HCT116 (cell line): Measurements from ENCODE around the gene CEP112. TPM values are rescaled to one million over a fixed set of nuclear protein-coding genes. Genes with fewer than 3 reads are reported as not detected.

Source experiments
- ATAC-seq: fragments of 200-7000 bp; cut with Tn5 transposase; 2 replicates; pipeline ENCODE4 v1.9.1; 2020; ENCODE audit warnings: mild to moderate bottlenecking, moderate library complexity
- BruUV-seq: library from RNA; stranded (reverse); fragments of 400-500 nt; replicated peaks from 2 replicates; lab custom pipeline; 2021; lab: Mats Ljungman, UMichigan
- CTCF ChIA-PET: fragments of 300-600 bp; sonication (Branson Sonifier 250); formaldehyde crosslinking; loops from one replicate; lab custom pipeline; 2021; ENCODE audit warnings: antibody characterized with exemption; lab: Charles Lee
- POLR2A ChIA-PET: fragments of 300-600, 350-600 bp; sonication (Branson Sonifier 250); formaldehyde crosslinking; loops from one replicate; lab custom pipeline; 2021; ENCODE audit warnings: antibody characterized with exemption; lab: Charles Lee
- RAD21 ChIA-PET, 2 experiments: fragments of 300-600 bp; sonication (Branson Sonifier 250); formaldehyde crosslinking; loops; one replicate each; lab custom pipeline; 2023; ENCODE audit warnings: low total read pairs in 2 of 2; ENCODE audit not compliant: uncharacterized antibody in 2 of 2, unreplicated experiment in 2 of 2, low non-redundant PET in 1 of 2; lab: Charles Lee
- DNase-seq: peaks from one replicate; pipeline ENCODE4 v3.0.0-alpha.2; 2010; ENCODE audit warnings: low read depth, low spot score
- H2AFZ ChIP-seq: fragments of 200-600 bp; shearing (Covaris generic), sonication (generic); 2 replicates; pipeline ENCODE4 v1.6.1; 2017; ENCODE audit warnings: low read depth, mixed run types, mixed read lengths, antibody characterized with exemption, low read length; ENCODE audit not compliant: poor library complexity, severe bottlenecking
- H3K27ac ChIP-seq: 2 replicates; pipeline ENCODE4 v1.5.1; 2012; ENCODE audit warnings: low read depth, low read length
- H3K27me3 ChIP-seq: fragments of 200-600 bp; sonication (generic); 2 replicates; pipeline ENCODE4 v1.6.1; 2016; ENCODE audit warnings: mixed run types, low read length, mixed read lengths; ENCODE audit not compliant: insufficient read depth
- H3K36me3 ChIP-seq, 2 experiments: fragments of 200-500 bp in 1 of 2; fragments of 200-600 bp in 1 of 2; sonication (Bioruptor generic) in 1 of 2; sonication (generic) in 1 of 2; 2 replicates each; pipeline versions ENCODE4 v1.5.1 to v1.6.1; 2014 to 2016; ENCODE audit warnings: low read length in 2 of 2, inconsistent platforms in 1 of 2, mixed read lengths in 1 of 2, mixed run types in 1 of 2; ENCODE audit not compliant: insufficient read depth in 2 of 2, control insufficient read depth in 1 of 2
- H3K4me1 ChIP-seq, 2 experiments: fragments of 200-600 bp in 1 of 2; sonication (generic) in 1 of 2; 2 replicates each; pipeline versions ENCODE4 v1.5.1 to v1.6.1; 2012 to 2017; ENCODE audit warnings: low read length in 2 of 2, inconsistent platforms in 1 of 2, mild to moderate bottlenecking in 1 of 2, mixed read lengths in 1 of 2, mixed run types in 1 of 2, moderate library complexity in 1 of 2; ENCODE audit not compliant: insufficient read depth in 2 of 2, control insufficient read depth in 1 of 2
- H3K4me2 ChIP-seq: fragments of 200-600 bp; sonication (generic); 2 replicates; pipeline ENCODE4 v1.6.1; 2017; ENCODE audit warnings: mixed run types, low read length, mixed read lengths
- H3K4me3 ChIP-seq, 2 experiments: fragments of 200-600 bp in 1 of 2; sonication (generic) in 1 of 2; replicated peaks in 1 of 2; 2 replicates each; pipeline ENCODE4 v1.5.1; 2011 to 2016; ENCODE audit warnings: low read length in 2 of 2, control low read depth in 1 of 2, low read depth in 1 of 2, mild to moderate bottlenecking in 1 of 2, mixed read lengths in 1 of 2, mixed run types in 1 of 2
- H3K79me2 ChIP-seq: fragments of 200-600 bp; sonication (generic); 2 replicates; pipeline ENCODE4 v1.6.1; 2017; ENCODE audit warnings: mild to moderate bottlenecking, mixed run types, low read length, moderate library complexity, mixed read lengths; ENCODE audit not compliant: insufficient read depth
- H3K9ac ChIP-seq: fragments of 200-600 bp; sonication (generic); 2 replicates; pipeline ENCODE4 v1.6.1; 2016; ENCODE audit warnings: low read length, mixed read lengths
- H3K9me2 ChIP-seq: fragments of 200-600 bp; sonication (generic), shearing (Covaris generic); 2 replicates; pipeline ENCODE4 v1.6.1; 2017; ENCODE audit warnings: mixed run types, mild to moderate bottlenecking, moderate library complexity; ENCODE audit not compliant: insufficient read depth
- H3K9me3 ChIP-seq, 2 experiments: fragments of 200-500 bp in 1 of 2; fragments of 200-600 bp in 1 of 2; sonication (Bioruptor generic) in 1 of 2; sonication (generic) in 1 of 2; 2 replicates each; pipeline ENCODE4 v1.6.1; 2014 to 2017; ENCODE audit warnings: low read length in 2 of 2, mixed read lengths in 2 of 2, inconsistent platforms in 1 of 2, low read depth in 1 of 2, mild to moderate bottlenecking in 1 of 2, mixed run types in 1 of 2, moderate library complexity in 1 of 2; ENCODE audit not compliant: control insufficient read depth in 1 of 2, insufficient read depth in 1 of 2
- H4K20me1 ChIP-seq: fragments of 200-600 bp; sonication (generic), shearing (Covaris generic); 2 replicates; pipeline ENCODE4 v1.6.1; 2017; ENCODE audit warnings: mixed run types, mild to moderate bottlenecking, moderate library complexity; ENCODE audit not compliant: insufficient read depth
- CBX3 ChIP-seq: IDR thresholded peaks from 2 replicates; pipeline ENCODE4 v1.6.1; 2012; ENCODE audit warnings: low read depth
- CEBPB ChIP-seq: IDR thresholded peaks from 2 replicates; pipeline ENCODE4 v1.6.1; 2012; ENCODE audit warnings: low read depth
- EGR1 ChIP-seq: IDR thresholded peaks from 2 replicates; pipeline ENCODE4 v1.6.1; 2012; ENCODE audit warnings: low read depth
- EZH2 ChIP-seq: fragments of 200-600 bp; sonication (generic); IDR thresholded peaks from 2 replicates; pipeline ENCODE4 v1.6.1; 2017; ENCODE audit warnings: antibody characterized with exemption, mixed run types
- FOSL1 ChIP-seq: IDR thresholded peaks from 2 replicates; pipeline ENCODE4 v1.6.1; 2012; ENCODE audit warnings: low read depth
- JUND ChIP-seq: IDR thresholded peaks from 2 replicates; pipeline ENCODE4 v1.6.1; 2012
- POLR2A ChIP-seq: IDR thresholded peaks from 2 replicates; pipeline ENCODE4 v1.7.0; 2011; ENCODE audit warnings: borderline replicate concordance; ENCODE audit not compliant: insufficient read depth, insufficient read length; ENCODE audit errors: extremely low read depth
- POLR2AphosphoS5 ChIP-seq: IDR thresholded peaks from 2 replicates; pipeline ENCODE4 v1.6.1; 2011; ENCODE audit warnings: mild to moderate bottlenecking, low read depth, low read length, moderate library complexity
- SIN3A ChIP-seq: IDR thresholded peaks from 2 replicates; pipeline ENCODE4 v1.6.1; 2012; ENCODE audit warnings: low read depth
- SP1 ChIP-seq: IDR thresholded peaks from 2 replicates; pipeline ENCODE4 v1.6.1; 2012; ENCODE audit warnings: low read depth
- SRF ChIP-seq: IDR thresholded peaks from 2 replicates; pipeline ENCODE4 v1.6.1; 2012; ENCODE audit warnings: low read depth
- TCF7L2 ChIP-seq: IDR thresholded peaks from 2 replicates; pipeline ENCODE4 v1.7.0; 2011; ENCODE audit warnings: borderline replicate concordance, inconsistent platforms; ENCODE audit not compliant: insufficient read depth, insufficient read length; ENCODE audit errors: extremely low read depth
- ZNF274 ChIP-seq: fragments of 200-500 bp; sonication (Bioruptor generic); IDR thresholded peaks from 2 replicates; pipeline ENCODE4 v1.6.1; 2014; ENCODE audit warnings: mild to moderate bottlenecking, low read depth, low read length, inconsistent platforms
- intact Hi-C: fragments of 100-400 bp; cut with micrococcal nuclease; formaldehyde crosslinking; loops from 2 replicates; pipeline ENCODE4 v1.10.0; 2022
- total RNA-seq: library from RNA; stranded (reverse); gene quantifications from one replicate; pipeline ENCODE4 v1.2.1, GENCODE V29; 2021; ENCODE audit not compliant: unreplicated experiment
- TF ChIP-seq, protein P1 (sequence below), 3 experiments: fragments of 200-600 bp in 1 of 3; sonication (generic) in 1 of 3; IDR thresholded peaks in 2 of 3; conservative IDR thresholded peaks in 1 of 3; 2 replicates each; pipeline ENCODE4 v1.5.1; 2012 to 2017; ENCODE audit warnings: low read depth in 2 of 3, low read length in 2 of 3, antibody characterized with exemption in 1 of 3, borderline replicate concordance in 1 of 3, control low read depth in 1 of 3, mild to moderate bottlenecking in 1 of 3, mixed read lengths in 1 of 3, mixed run types in 1 of 3, moderate library complexity in 1 of 3; ENCODE audit not compliant: insufficient read depth in 1 of 3
- TF ChIP-seq, protein P2 (sequence below): IDR thresholded peaks from 2 replicates; pipeline ENCODE4 v1.6.1; 2012
- TF ChIP-seq, protein P3 (sequence below): IDR thresholded peaks from 2 replicates; pipeline ENCODE4 v1.6.1; 2012; ENCODE audit warnings: low read depth
- TF ChIP-seq, protein P4 (sequence below): IDR thresholded peaks from 2 replicates; pipeline ENCODE4 v1.6.1; 2012

The CEP112 gene
- total RNA-seq, 1 experiment from 2014 or later: 10.9 TPM

DNA sequence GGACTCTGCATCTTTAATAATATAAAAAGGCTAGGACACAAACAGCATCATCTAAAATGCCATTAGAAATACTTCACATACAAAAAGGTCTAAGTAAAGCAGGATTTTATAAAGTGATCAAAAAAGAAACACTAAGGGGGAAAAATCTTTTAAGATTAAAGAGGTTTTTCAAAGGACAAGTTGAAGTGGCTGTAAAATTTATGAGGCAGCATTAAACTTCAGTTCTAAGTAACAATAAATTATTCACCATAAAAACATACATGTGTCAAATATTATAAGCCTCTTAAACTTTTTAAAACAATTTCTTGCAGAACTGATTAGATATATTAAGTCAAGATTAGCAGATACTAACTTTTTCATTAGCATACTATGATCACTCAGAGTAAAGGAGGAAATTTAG lies 20.8 kb downstream of the CEP112 start:
- ChIA-PET POLR2A (no interaction called here), RAD21 (no interaction called here), CTCF (interaction anchor here (1.6 kb wide), 1 partner anchor 503 kb away, joined by 3 read pairs; no protein-coding TSS in a partner anchor)
- Histone ChIP-seq H3K27me3 (no peaks in the 10 kb centered on the region), H3K27ac (no peak overlapping the region), H3K9me2 (no peaks in the 10 kb centered on the region), H3K4me3 (no peak overlapping the region), H3K36me3 (no peaks in the 10 kb centered on the region), H3K79me2 (no peaks in the 10 kb centered on the region)
- TF ChIP-seq EZH2 (no peak), JUND (no peak), POLR2AphosphoS5 (no peak)
- TF ChIP-seq, all 23 proteins: peak for 0
- peaks cover 0 to 3% of the 10 kb centered on the region in 2 experiments; a peak in 1 of 4 replicates for H3K4me1 ChIP-seq
- DNase-seq: no peak
- no peak overlapping the region for H2AFZ ChIP-seq
- no peaks in the 10 kb centered on the region for H3K9me3 ChIP-seq
- no peaks in the 10 kb centered on the region for H4K20me1 ChIP-seq
- ATAC-seq: no peak
- no TSS peak for BruUV-seq
- no peak overlapping the region for H3K4me2 ChIP-seq
- intact Hi-C loops: no loop called here
- no peak overlapping the region for H3K9ac ChIP-seq

DNA sequence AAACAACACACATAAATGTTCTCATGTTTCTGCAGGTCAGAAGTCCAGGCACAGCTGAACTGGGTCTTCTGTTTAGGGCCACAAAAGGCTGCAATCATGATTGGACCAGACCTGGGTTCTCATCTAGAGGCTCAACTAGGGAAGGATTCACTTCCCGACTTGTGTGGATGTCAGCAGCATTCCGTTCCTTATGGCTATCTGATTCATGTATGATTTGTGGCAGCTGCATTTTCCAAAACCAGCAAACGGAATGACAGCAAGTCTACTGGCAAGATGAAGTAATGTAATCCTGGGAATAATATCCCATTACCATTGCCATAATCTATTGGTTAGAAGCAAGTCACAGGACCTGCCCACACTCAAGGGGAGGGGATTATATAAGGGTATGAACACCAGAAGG lies 22.1 kb downstream of the CEP112 start:
- H3K36me3 ChIP-seq: no peaks in the 10 kb centered on the region
- H3K4me1 ChIP-seq: no peaks in the 10 kb centered on the region
- H3K79me2 ChIP-seq: no peaks in the 10 kb centered on the region
- ChIA-PET CTCF (interaction anchor here (1.4 to 1.6 kb wide), 2 partner anchors 504 to 938 kb away, joined by 3 to 8 read pairs; no protein-coding TSS in a partner anchor), RAD21 (no interaction called here)
- TF ChIP-seq EGR1: no peak
- TF ChIP-seq, protein P1, sequence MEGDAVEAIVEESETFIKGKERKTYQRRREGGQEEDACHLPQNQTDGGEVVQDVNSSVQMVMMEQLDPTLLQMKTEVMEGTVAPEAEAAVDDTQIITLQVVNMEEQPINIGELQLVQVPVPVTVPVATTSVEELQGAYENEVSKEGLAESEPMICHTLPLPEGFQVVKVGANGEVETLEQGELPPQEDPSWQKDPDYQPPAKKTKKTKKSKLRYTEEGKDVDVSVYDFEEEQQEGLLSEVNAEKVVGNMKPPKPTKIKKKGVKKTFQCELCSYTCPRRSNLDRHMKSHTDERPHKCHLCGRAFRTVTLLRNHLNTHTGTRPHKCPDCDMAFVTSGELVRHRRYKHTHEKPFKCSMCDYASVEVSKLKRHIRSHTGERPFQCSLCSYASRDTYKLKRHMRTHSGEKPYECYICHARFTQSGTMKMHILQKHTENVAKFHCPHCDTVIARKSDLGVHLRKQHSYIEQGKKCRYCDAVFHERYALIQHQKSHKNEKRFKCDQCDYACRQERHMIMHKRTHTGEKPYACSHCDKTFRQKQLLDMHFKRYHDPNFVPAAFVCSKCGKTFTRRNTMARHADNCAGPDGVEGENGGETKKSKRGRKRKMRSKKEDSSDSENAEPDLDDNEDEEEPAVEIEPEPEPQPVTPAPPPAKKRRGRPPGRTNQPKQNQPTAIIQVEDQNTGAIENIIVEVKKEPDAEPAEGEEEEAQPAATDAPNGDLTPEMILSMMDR (IDR thresholded peaks at IDR 0.05 in 2 of 3, conservative IDR thresholded peaks at IDR 0.05 in 1 of 3; ENCODE audit: borderline replicate concordance in 1 of 3, insufficient read depth in 1 of 3, low read depth in 2 of 3, low read length in 2 of 3): no peak
- TF ChIP-seq POLR2A: no peak
- TF ChIP-seq SIN3A: no peak
- TF ChIP-seq, protein P2, sequence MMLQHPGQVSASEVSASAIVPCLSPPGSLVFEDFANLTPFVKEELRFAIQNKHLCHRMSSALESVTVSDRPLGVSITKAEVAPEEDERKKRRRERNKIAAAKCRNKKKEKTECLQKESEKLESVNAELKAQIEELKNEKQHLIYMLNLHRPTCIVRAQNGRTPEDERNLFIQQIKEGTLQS: no peak
- TF ChIP-seq, protein P3, sequence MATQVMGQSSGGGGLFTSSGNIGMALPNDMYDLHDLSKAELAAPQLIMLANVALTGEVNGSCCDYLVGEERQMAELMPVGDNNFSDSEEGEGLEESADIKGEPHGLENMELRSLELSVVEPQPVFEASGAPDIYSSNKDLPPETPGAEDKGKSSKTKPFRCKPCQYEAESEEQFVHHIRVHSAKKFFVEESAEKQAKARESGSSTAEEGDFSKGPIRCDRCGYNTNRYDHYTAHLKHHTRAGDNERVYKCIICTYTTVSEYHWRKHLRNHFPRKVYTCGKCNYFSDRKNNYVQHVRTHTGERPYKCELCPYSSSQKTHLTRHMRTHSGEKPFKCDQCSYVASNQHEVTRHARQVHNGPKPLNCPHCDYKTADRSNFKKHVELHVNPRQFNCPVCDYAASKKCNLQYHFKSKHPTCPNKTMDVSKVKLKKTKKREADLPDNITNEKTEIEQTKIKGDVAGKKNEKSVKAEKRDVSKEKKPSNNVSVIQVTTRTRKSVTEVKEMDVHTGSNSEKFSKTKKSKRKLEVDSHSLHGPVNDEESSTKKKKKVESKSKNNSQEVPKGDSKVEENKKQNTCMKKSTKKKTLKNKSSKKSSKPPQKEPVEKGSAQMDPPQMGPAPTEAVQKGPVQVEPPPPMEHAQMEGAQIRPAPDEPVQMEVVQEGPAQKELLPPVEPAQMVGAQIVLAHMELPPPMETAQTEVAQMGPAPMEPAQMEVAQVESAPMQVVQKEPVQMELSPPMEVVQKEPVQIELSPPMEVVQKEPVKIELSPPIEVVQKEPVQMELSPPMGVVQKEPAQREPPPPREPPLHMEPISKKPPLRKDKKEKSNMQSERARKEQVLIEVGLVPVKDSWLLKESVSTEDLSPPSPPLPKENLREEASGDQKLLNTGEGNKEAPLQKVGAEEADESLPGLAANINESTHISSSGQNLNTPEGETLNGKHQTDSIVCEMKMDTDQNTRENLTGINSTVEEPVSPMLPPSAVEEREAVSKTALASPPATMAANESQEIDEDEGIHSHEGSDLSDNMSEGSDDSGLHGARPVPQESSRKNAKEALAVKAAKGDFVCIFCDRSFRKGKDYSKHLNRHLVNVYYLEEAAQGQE: no peak
- no peak for TF ChIP-seq CEBPB
- TF ChIP-seq CBX3: no peak
- no peak for TF ChIP-seq SRF
- no peak for TF ChIP-seq TCF7L2
- TF ChIP-seq, protein P4, sequence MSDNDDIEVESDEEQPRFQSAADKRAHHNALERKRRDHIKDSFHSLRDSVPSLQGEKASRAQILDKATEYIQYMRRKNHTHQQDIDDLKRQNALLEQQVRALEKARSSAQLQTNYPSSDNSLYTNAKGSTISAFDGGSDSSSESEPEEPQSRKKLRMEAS: no peak
- TF ChIP-seq POLR2AphosphoS5: no peak
- TF ChIP-seq SP1: no peak
- TF ChIP-seq FOSL1: no peak
- no peak for TF ChIP-seq ZNF274
- TF ChIP-seq, all 23 proteins: peak for 0
- Histone ChIP-seq H2AFZ (no peak overlapping the region), H3K27me3 (no peaks in the 10 kb centered on the region), H3K4me3 (no peak overlapping the region), H3K9me3 (no peaks in the 10 kb centered on the region), H3K4me2 (no peak overlapping the region), H3K9ac (no peak overlapping the region), H3K9me2 (no peaks in the 10 kb centered on the region), H4K20me1 (no peaks in the 10 kb centered on the region), H3K27ac (no peak overlapping the region)
- intact Hi-C loops: loop anchor here (10.0 kb wide), 1 partner anchor 375 kb away; no protein-coding TSS in a partner anchor
- DNase-seq: no peak
- POLR2A ChIA-PET: no interaction called here
- no TSS peak for BruUV-seq
- no peak for ATAC-seq
